Measurements from ENCODE around the gene ORAI3.
A peak's percentile ranks its signal among the peaks of the same experiment; 100 is the strongest.

The ORAI3 gene

GRCh38 chr16:30958175-30959079 is 9.6 kb downstream of the ORAI3 start (continued):
- TF ChIP-seq ZNF433 (tag by site-specific recombination; IDR thresholded peaks at IDR 0.05; ENCODE audit: low read depth): no peak
- TF ChIP-seq ZNF561 (tag by site-specific recombination; IDR thresholded peaks at IDR 0.05; ENCODE audit: borderline replicate concordance): no peak
- TF ChIP-seq ZNF202 (tag by site-specific recombination; IDR thresholded peaks at IDR 0.05; ENCODE audit: borderline replicate concordance): no peak
- no peak for TF ChIP-seq ZNF747 (tag by site-specific recombination; IDR thresholded peaks at IDR 0.05)
- peak; percentile 68 for TF ChIP-seq SP2 (tag by site-specific recombination; IDR thresholded peaks at IDR 0.05)
- TF ChIP-seq ZNF350 (tag by site-specific recombination; IDR thresholded peaks at IDR 0.05): no peak
- no peak for TF ChIP-seq ZNF449 (tag by site-specific recombination; IDR thresholded peaks at IDR 0.05)
- no peak for TF ChIP-seq ZNF776 (tag by site-specific recombination; IDR thresholded peaks at IDR 0.05; ENCODE audit: borderline replicate concordance)
- no peak for TF ChIP-seq ZNF488 (tag by site-specific recombination; IDR thresholded peaks at IDR 0.05)
- no peak for TF ChIP-seq PRDM2 (tag by site-specific recombination; IDR thresholded peaks at IDR 0.05; ENCODE audit: borderline replicate concordance)
- no peak for TF ChIP-seq ZNF341 (tag by site-specific recombination; IDR thresholded peaks at IDR 0.05; ENCODE audit: low read depth)
- TF ChIP-seq ZNF677 (tag by site-specific recombination; IDR thresholded peaks at IDR 0.05): no peak
- no peak for TF ChIP-seq REST (tag by site-specific recombination; IDR thresholded peaks at IDR 0.05)
- TF ChIP-seq ZNF626 (tag by site-specific recombination; IDR thresholded peaks at IDR 0.05): no peak
- no peak for TF ChIP-seq ZSCAN5A (tag by site-specific recombination; IDR thresholded peaks at IDR 0.05)
- TF ChIP-seq INSM2 (tag by site-specific recombination; IDR thresholded peaks at IDR 0.05): no peak
- no peak for TF ChIP-seq ZNF266 (tag by site-specific recombination; IDR thresholded peaks at IDR 0.05; ENCODE audit: low read depth)
- no peak for TF ChIP-seq ZNF585B (tag by site-specific recombination; IDR thresholded peaks at IDR 0.05)
- peak; percentile 41 for TF ChIP-seq ZNF335 (tag by site-specific recombination; conservative IDR thresholded peaks at IDR 0.05)
- TF ChIP-seq ZNF214 (tag by site-specific recombination; IDR thresholded peaks at IDR 0.05; ENCODE audit: borderline replicate concordance): no peak
